Measurements from ENCODE around the gene ADAM15. TPM values are rescaled to one million over a fixed set of nuclear protein-coding genes. Genes with fewer than 3 reads are reported as not detected.
A peak's percentile ranks its signal among the peaks of the same experiment; 100 is the strongest.

The ADAM15 gene
- total RNA-seq, 1 experiment from 2014 or later: 38.4 TPM

- peak; percentile 59 for ATAC-seq
- Mint-ChIP-seq H3K27me3 (ENCODE audit: low read depth) (peaks cover 15% of the 10 kb centered on the region), H3K4me1 (peaks cover 18% of the 10 kb centered on the region), H3K36me3 (no peaks in the 10 kb centered on the region), H3K4me3 (no peak overlapping the region), H3K9me3 (no peaks in the 10 kb centered on the region), H3K27ac (no peak overlapping the region)
- TF ChIP-seq ZNF263 (CRISPR knock-in tag; IDR thresholded peaks at IDR 0.05; ENCODE audit: low read depth): no peak
- no peak for TF ChIP-seq MYBL2 (CRISPR knock-in tag; IDR thresholded peaks at IDR 0.05)
- no peak for TF ChIP-seq ZSCAN18 (CRISPR knock-in tag; IDR thresholded peaks at IDR 0.05)
- TF ChIP-seq ZNF121 (CRISPR knock-in tag; IDR thresholded peaks at IDR 0.05): no peak
- TF ChIP-seq ZNF512 (CRISPR knock-in tag; IDR thresholded peaks at IDR 0.05; ENCODE audit: borderline replicate concordance): no peak
- no peak for TF ChIP-seq RELA (CRISPR knock-in tag; IDR thresholded peaks at IDR 0.05; ENCODE audit: borderline replicate concordance)
- no peak for TF ChIP-seq GTF2I (CRISPR knock-in tag; conservative IDR thresholded peaks at IDR 0.05)
- no peak for TF ChIP-seq E2F1 (CRISPR knock-in tag; IDR thresholded peaks at IDR 0.05)
- CTCF ChIA-PET: interaction anchor here (0.6 to 6.8 kb wide), 8 partner anchors 8 to 79 kb away, joined by 3 to 605 read pairs (median 6); partner anchors contain the start of genes KRTCAP2 and TRIM46
- no peak for DNase-seq (ENCODE audit: low spot score)
- POLR2A ChIA-PET: no interaction called here
These were observed 43.0 kb downstream of the ADAM15 start for GRCh38 chr1:155093911-155094621.

- no peaks in the 10 kb centered on the region for H3K9me3 Mint-ChIP-seq
- CTCF ChIA-PET: interaction anchor here (1.0 to 6.3 kb wide), 5 partner anchors 9 to 78 kb away, joined by 3 to 115 read pairs (median 7); partner anchors contain the start of gene KRTCAP2
- ATAC-seq (no peak), DNase-seq (ENCODE audit: low spot score) (no peak)
- H3K4me3 Mint-ChIP-seq: no peak overlapping the region
- H3K36me3 Mint-ChIP-seq: no peaks in the 10 kb centered on the region
- peaks cover 15% of the 10 kb centered on the region for H3K27me3 Mint-ChIP-seq (ENCODE audit: low read depth)
- POLR2A ChIA-PET: no interaction called here
- peaks cover 18% of the 10 kb centered on the region for H3K4me1 Mint-ChIP-seq
- no peak overlapping the region for H3K27ac Mint-ChIP-seq
- TF ChIP-seq ZNF423 (CRISPR knock-in tag; IDR thresholded peaks at IDR 0.05): peak; percentile 34; the same call in 1 of the 2 replicates
- TF ChIP-seq ATF2 (CRISPR knock-in tag; IDR thresholded peaks at IDR 0.05; ENCODE audit: borderline replicate concordance, low read depth): no peak
These were observed 43.5 kb downstream of the ADAM15 start for GRCh38 chr1:155094622-155094948.

GRCh38 chr1:155099331-155099730 lies 48.2 kb downstream of the ADAM15 start:
- DNase-seq (ENCODE audit: low spot score) (no peak), ATAC-seq (no peak)
- POLR2A ChIA-PET: interaction anchor here (1.3 kb wide), 1 partner anchor 8 kb away, joined by 5 read pairs; no protein-coding TSS in a partner anchor
- H3K9me3 Mint-ChIP-seq: no peaks in the 10 kb centered on the region
- H3K4me3 Mint-ChIP-seq: no peak overlapping the region
- peaks cover 7% of the 10 kb centered on the region for H3K27me3 Mint-ChIP-seq (ENCODE audit: low read depth)
- no peak overlapping the region for H3K27ac Mint-ChIP-seq
- H3K36me3 Mint-ChIP-seq: no peaks in the 10 kb centered on the region
- CTCF ChIA-PET: interaction anchor here (2.0 to 6.3 kb wide), 5 partner anchors 8 to 152 kb away, joined by 7 to 115 read pairs (median 14); partner anchors contain the start of gene KRTCAP2
- H3K4me1 Mint-ChIP-seq: peaks cover 3% of the 10 kb centered on the region
- TF ChIP-seq NFE2L1 (CRISPR knock-in tag; IDR thresholded peaks at IDR 0.05): no peak
- no peak for TF ChIP-seq NFYB (CRISPR knock-in tag; conservative IDR thresholded peaks at IDR 0.05; ENCODE audit: low read depth)
- TF ChIP-seq MAX (CRISPR knock-in tag; IDR thresholded peaks at IDR 0.05): no peak
- no peak for TF ChIP-seq ATF6 (CRISPR knock-in tag; IDR thresholded peaks at IDR 0.05)
- no peak for TF ChIP-seq ATF3 (CRISPR knock-in tag; conservative IDR thresholded peaks at IDR 0.05)
- TF ChIP-seq USF2 (CRISPR knock-in tag; IDR thresholded peaks at IDR 0.05): no peak
- no peak for TF ChIP-seq TCF7 (CRISPR knock-in tag; IDR thresholded peaks at IDR 0.05; ENCODE audit: low read depth)
- no peak for TF ChIP-seq HMGA2 (CRISPR knock-in tag; IDR thresholded peaks at IDR 0.05)
- no peak for TF ChIP-seq E2F5 (CRISPR knock-in tag; IDR thresholded peaks at IDR 0.05)
- TF ChIP-seq ZNF138 (CRISPR knock-in tag; conservative IDR thresholded peaks at IDR 0.05): no peak

Measured in WTC11 (cell line).